ENCODE measurements around the gene PLA2G4D.

Gene PLA2G4D

GRCh38 chr15:42100021-42100800, 5.8 kb upstream of the PLA2G4D start:
- Histone ChIP-seq H3K4me2 (ENCODE audit: low read length) (no peak overlapping the region), H3K4me3 (ENCODE audit: low read length) (no peak overlapping the region), H3K27me3 (ENCODE audit: control insufficient read depth, low read length) (peaks cover 9% of the 10 kb centered on the region), H3K9me3 (ENCODE audit: control insufficient read depth, insufficient read depth, low read length) (no peaks in the 10 kb centered on the region), H3K27ac (ENCODE audit: low read depth, low read length) (no peak overlapping the region), H3K4me1 (ENCODE audit: control insufficient read depth, low read length) (no peaks in the 10 kb centered on the region), H3K36me3 (ENCODE audit: control insufficient read depth, low read length) (no peaks in the 10 kb centered on the region), H3K9me2 (replicated peaks; ENCODE audit: control insufficient read depth, low read length) (no peaks in the 10 kb centered on the region), H4K20me1 (ENCODE audit: control insufficient read depth, insufficient read depth, low read depth, low read length) (no peaks in the 10 kb centered on the region), H3F3A (ENCODE audit: control insufficient read depth, insufficient read depth) (no peaks in the 10 kb centered on the region), H3K79me2 (ENCODE audit: control insufficient read depth, low read length) (no peaks in the 10 kb centered on the region)
- TF ChIP-seq EZH2phosphoT487 (IDR thresholded peaks at IDR 0.05; ENCODE audit: borderline replicate concordance, low read length): no peak
- TF ChIP-seq CTCF (IDR thresholded peaks at IDR 0.05; ENCODE audit: low read depth, low read length, poor library complexity, severe bottlenecking): no peak

DNA sequence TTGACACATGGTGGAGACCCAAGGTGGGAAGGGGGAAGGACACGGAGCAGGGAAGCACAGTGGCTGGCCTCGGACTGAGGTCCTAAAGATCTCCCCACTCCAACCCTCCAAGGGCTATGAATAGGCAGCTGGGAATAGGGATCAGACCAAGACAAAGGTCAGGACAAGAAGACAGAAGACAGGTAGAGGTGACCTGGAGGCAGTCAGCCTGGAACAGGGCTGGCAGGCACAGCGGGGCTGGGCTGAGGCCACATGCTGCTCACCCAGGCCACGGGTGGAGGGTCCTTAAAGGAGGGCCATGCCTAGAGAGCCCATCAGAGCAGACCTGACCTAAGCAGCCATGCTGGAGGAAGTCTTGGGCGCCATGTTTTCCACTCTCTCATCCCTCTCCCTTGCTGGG, 2.7 kb upstream of the PLA2G4D start:
- H3K27me3 ChIP-seq (ENCODE audit: control insufficient read depth, low read length): peaks cover 9% of the 10 kb centered on the region
- TF ChIP-seq EZH2phosphoT487 (IDR thresholded peaks at IDR 0.05; ENCODE audit: borderline replicate concordance, low read length) (no peak), CTCF (IDR thresholded peaks at IDR 0.05; ENCODE audit: low read depth, low read length, poor library complexity, severe bottlenecking) (no peak)

DNA sequence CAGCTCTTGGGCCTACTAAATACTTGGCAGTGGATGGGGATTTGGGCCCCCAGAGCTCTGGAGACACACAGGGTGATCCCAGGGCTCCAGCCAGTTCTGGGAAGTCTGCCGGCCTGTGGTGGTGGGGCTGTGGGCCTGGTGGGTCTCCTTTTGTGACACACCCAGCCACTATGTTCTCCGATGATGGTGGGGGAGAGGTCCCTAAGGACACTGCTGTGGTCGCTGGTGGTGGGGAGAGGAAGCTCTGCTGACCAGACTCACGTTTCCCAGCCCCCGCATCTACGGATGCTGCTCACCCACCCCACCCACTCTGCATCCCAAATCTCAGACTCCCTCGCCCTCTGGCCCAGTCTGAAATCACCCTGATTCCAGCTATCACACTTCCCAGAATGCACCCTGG, 396 bp downstream of the PLA2G4D start:
- TF ChIP-seq CTCF (IDR thresholded peaks at IDR 0.05; ENCODE audit: low read depth, low read length, poor library complexity, severe bottlenecking) (no peak), EZH2phosphoT487 (IDR thresholded peaks at IDR 0.05; ENCODE audit: borderline replicate concordance, low read length) (no peak)
- Histone ChIP-seq H3K4me3 (ENCODE audit: low read length) (no peak overlapping the region), H3K9me3 (ENCODE audit: control insufficient read depth, insufficient read depth, low read length) (no peaks in the 10 kb centered on the region), H3K4me2 (ENCODE audit: low read length) (no peak overlapping the region), H3F3A (ENCODE audit: control insufficient read depth, insufficient read depth) (no peaks in the 10 kb centered on the region), H3K27me3 (ENCODE audit: control insufficient read depth, low read length) (peaks cover 16% of the 10 kb centered on the region), H3K27ac (ENCODE audit: low read depth, low read length) (no peak overlapping the region), H4K20me1 (ENCODE audit: control insufficient read depth, insufficient read depth, low read depth, low read length) (no peaks in the 10 kb centered on the region), H3K4me1 (ENCODE audit: control insufficient read depth, low read length) (peaks cover 6% of the 10 kb centered on the region; the same call in 1 of the 2 replicates), H3K9me2 (replicated peaks; ENCODE audit: control insufficient read depth, low read length) (no peaks in the 10 kb centered on the region), H3K79me2 (ENCODE audit: control insufficient read depth, low read length) (no peaks in the 10 kb centered on the region), H3K36me3 (ENCODE audit: control insufficient read depth, low read length) (no peaks in the 10 kb centered on the region)

More for the DNA sequence above, 2.7 kb upstream of the PLA2G4D start:
- H3K4me1 ChIP-seq (ENCODE audit: control insufficient read depth, low read length): peaks cover 6% of the 10 kb centered on the region; the same call in 1 of the 2 replicates
- no peaks in the 10 kb centered on the region for H3F3A ChIP-seq (ENCODE audit: control insufficient read depth, insufficient read depth)
- no peak overlapping the region for H3K4me3 ChIP-seq (ENCODE audit: low read length)
- no peaks in the 10 kb centered on the region for H3K79me2 ChIP-seq (ENCODE audit: control insufficient read depth, low read length)
- no peaks in the 10 kb centered on the region for H3K9me3 ChIP-seq (ENCODE audit: control insufficient read depth, insufficient read depth, low read length)
- H4K20me1 ChIP-seq (ENCODE audit: control insufficient read depth, insufficient read depth, low read depth, low read length): no peaks in the 10 kb centered on the region
- H3K27ac ChIP-seq (ENCODE audit: low read depth, low read length): no peak overlapping the region
- H3K4me2 ChIP-seq (ENCODE audit: low read length): no peak overlapping the region
- H3K36me3 ChIP-seq (ENCODE audit: control insufficient read depth, low read length): no peaks in the 10 kb centered on the region
- no peaks in the 10 kb centered on the region for H3K9me2 ChIP-seq (replicated peaks; ENCODE audit: control insufficient read depth, low read length)
